ENCODE measurements around the gene LMCD1. TPM values are rescaled to one million over a fixed set of nuclear protein-coding genes. Genes with fewer than 3 reads are reported as not detected.

Gene LMCD1
- total and polyA plus RNA-seq, 2 donors (not counting 1 experiment from before 2014, with no cell fraction given) = 60.1 to 137 TPM

DNA sequence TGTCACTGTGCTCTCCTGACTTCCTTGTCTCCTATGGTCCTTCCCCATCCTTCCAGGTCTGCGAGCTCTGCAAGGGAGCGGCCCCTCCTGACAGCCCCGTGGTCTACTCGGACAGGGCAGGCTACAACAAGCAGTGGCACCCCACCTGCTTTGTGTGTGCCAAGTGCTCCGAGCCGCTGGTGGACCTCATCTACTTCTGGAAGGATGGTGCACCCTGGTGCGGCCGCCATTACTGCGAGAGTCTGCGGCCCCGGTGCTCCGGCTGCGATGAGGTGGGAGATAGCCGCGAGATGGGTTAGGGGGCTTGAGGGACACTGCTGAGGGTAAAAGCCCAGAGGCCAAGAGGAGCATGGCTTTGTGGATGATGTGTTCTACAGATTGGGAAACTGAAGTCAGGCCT lies 63.8 kb downstream of the LMCD1 start:
- Histone ChIP-seq H4K20me1 (ENCODE audit: control insufficient read depth, extremely low read depth, insufficient read depth, low read length) (no peaks in the 10 kb centered on the region), H2AFZ (ENCODE audit: low read length) (no peak overlapping the region), H3K4me2 (ENCODE audit: extremely low read depth, insufficient read depth, low read length) (no peak overlapping the region), H3K4me1 (ENCODE audit: control insufficient read depth, extremely low read depth, insufficient read depth, low read length) (peaks cover under 1% of the 10 kb centered on the region), H3K4me3 (replicated peaks in 1 of 4; ENCODE audit: control extremely low read depth in 1 of 4, insufficient read depth in 1 of 4, low read depth in 3 of 4, low read length in 4 of 4) (no peak overlapping the region), H3K36me3 (ENCODE audit: control insufficient read depth, insufficient read depth, low read length) (no peaks in the 10 kb centered on the region), H3K79me2 (ENCODE audit: control insufficient read depth, insufficient read depth, low read length) (no peaks in the 10 kb centered on the region), H3K27me3 (ENCODE audit: control insufficient read depth, insufficient read depth, low read length) (no peaks in the 10 kb centered on the region), H3K9ac (ENCODE audit: insufficient read depth, low read length) (no peak overlapping the region), H3K9me3 (ENCODE audit: control insufficient read depth, insufficient read depth, low read depth, low read length) (no peaks in the 10 kb centered on the region), H3K27ac (ENCODE audit: insufficient read depth, low read length) (no peak overlapping the region)
- TF ChIP-seq CTCF (conservative IDR thresholded peaks at IDR 0.05 in 1 of 2, IDR thresholded peaks at IDR 0.05 in 1 of 2; ENCODE audit: low read depth in 1 of 2, low read length in 2 of 2) (no peak), EZH2 (IDR thresholded peaks at IDR 0.05; ENCODE audit: low read length, missing control alignments) (no peak)
- no peak for DNase-seq (ENCODE audit: low read depth in 2 of 2)

- Histone ChIP-seq H3K9ac (ENCODE audit: insufficient read depth, low read length) (no peak overlapping the region), H3K79me2 (ENCODE audit: control insufficient read depth, insufficient read depth, low read length) (no peaks in the 10 kb centered on the region), H3K27ac (ENCODE audit: insufficient read depth, low read length) (no peak overlapping the region), H3K36me3 (ENCODE audit: control insufficient read depth, insufficient read depth, low read length) (no peaks in the 10 kb centered on the region), H3K4me2 (ENCODE audit: extremely low read depth, insufficient read depth, low read length) (no peak overlapping the region), H4K20me1 (ENCODE audit: control insufficient read depth, extremely low read depth, insufficient read depth, low read length) (no peaks in the 10 kb centered on the region), H3K4me1 (ENCODE audit: control insufficient read depth, extremely low read depth, insufficient read depth, low read length) (no peaks in the 10 kb centered on the region), H3K27me3 (ENCODE audit: control insufficient read depth, insufficient read depth, low read length) (no peaks in the 10 kb centered on the region), H3K9me3 (ENCODE audit: control insufficient read depth, insufficient read depth, low read depth, low read length) (no peaks in the 10 kb centered on the region), H2AFZ (ENCODE audit: low read length) (no peak overlapping the region), H3K4me3 (replicated peaks in 1 of 4; ENCODE audit: control extremely low read depth in 1 of 4, insufficient read depth in 1 of 4, low read depth in 3 of 4, low read length in 4 of 4) (no peak overlapping the region)
- TF ChIP-seq EZH2 (IDR thresholded peaks at IDR 0.05; ENCODE audit: low read length, missing control alignments) (no peak), CTCF (conservative IDR thresholded peaks at IDR 0.05 in 1 of 2, IDR thresholded peaks at IDR 0.05 in 1 of 2; ENCODE audit: low read depth in 1 of 2, low read length in 2 of 2) (no peak)
- DNase-seq (ENCODE audit: low read depth in 2 of 2) = no peak
These were observed 66.4 kb downstream of the LMCD1 start for GRCh38 chr3:8567784-8568575.

GRCh38 chr3:8571256-8571655 lies 69.6 kb downstream of the LMCD1 start:
- Histone ChIP-seq H3K9me3 (ENCODE audit: control insufficient read depth, insufficient read depth, low read depth, low read length) (no peaks in the 10 kb centered on the region), H3K36me3 (ENCODE audit: control insufficient read depth, insufficient read depth, low read length) (no peaks in the 10 kb centered on the region), H3K9ac (ENCODE audit: insufficient read depth, low read length) (no peak overlapping the region), H3K4me3 (replicated peaks in 1 of 4; ENCODE audit: control extremely low read depth in 1 of 4, insufficient read depth in 1 of 4, low read depth in 3 of 4, low read length in 4 of 4) (no peak overlapping the region), H3K79me2 (ENCODE audit: control insufficient read depth, insufficient read depth, low read length) (no peaks in the 10 kb centered on the region), H2AFZ (ENCODE audit: low read length) (no peak overlapping the region), H3K4me1 (ENCODE audit: control insufficient read depth, extremely low read depth, insufficient read depth, low read length) (peaks cover 13% of the 10 kb centered on the region), H4K20me1 (ENCODE audit: control insufficient read depth, extremely low read depth, insufficient read depth, low read length) (no peaks in the 10 kb centered on the region), H3K27ac (ENCODE audit: insufficient read depth, low read length) (no peak overlapping the region), H3K27me3 (ENCODE audit: control insufficient read depth, insufficient read depth, low read length) (no peaks in the 10 kb centered on the region), H3K4me2 (ENCODE audit: extremely low read depth, insufficient read depth, low read length) (no peak overlapping the region)
- TF ChIP-seq CTCF (conservative IDR thresholded peaks at IDR 0.05 in 1 of 2, IDR thresholded peaks at IDR 0.05 in 1 of 2; ENCODE audit: low read depth in 1 of 2, low read length in 2 of 2) = no peak
- TF ChIP-seq EZH2 (IDR thresholded peaks at IDR 0.05; ENCODE audit: low read length, missing control alignments) = no peak
- no peak for DNase-seq (ENCODE audit: low read depth in 2 of 2)
